Stimulated activated CD4-positive, alpha-beta T cell treated with anti-CD3 and anti-CD28 coated beads, Interleukin-2, amount 100 ng/mL, for 48 hours (primary cell): ENCODE measurements around the gene KIZ.

ENCODE experiments used
- DNase-seq, 2 donors: peaks; one replicate each; pipeline ENCODE4 v3.0.0-alpha.2; 2020

Gene KIZ

DNA sequence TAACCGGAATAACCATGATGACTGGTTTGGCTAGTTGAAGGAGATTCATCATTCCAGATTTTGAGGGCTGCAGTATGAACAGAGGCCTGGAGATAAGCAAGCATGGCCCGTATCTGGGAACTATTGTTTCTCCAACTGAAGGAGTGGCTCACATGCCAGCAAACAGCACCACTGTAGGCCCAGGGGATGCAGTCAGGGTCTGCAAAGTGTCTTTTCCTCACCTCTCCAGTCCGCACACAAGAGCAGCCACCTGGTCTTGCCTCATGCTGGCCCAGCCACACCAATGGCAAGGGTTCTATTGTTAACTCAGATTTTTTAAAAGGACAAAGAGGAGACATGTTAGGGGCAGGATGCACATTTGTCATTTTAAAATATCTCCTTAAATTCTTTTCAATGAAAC lies 55.1 kb downstream of the KIZ start:
- DNase-seq: no peak

DNA sequence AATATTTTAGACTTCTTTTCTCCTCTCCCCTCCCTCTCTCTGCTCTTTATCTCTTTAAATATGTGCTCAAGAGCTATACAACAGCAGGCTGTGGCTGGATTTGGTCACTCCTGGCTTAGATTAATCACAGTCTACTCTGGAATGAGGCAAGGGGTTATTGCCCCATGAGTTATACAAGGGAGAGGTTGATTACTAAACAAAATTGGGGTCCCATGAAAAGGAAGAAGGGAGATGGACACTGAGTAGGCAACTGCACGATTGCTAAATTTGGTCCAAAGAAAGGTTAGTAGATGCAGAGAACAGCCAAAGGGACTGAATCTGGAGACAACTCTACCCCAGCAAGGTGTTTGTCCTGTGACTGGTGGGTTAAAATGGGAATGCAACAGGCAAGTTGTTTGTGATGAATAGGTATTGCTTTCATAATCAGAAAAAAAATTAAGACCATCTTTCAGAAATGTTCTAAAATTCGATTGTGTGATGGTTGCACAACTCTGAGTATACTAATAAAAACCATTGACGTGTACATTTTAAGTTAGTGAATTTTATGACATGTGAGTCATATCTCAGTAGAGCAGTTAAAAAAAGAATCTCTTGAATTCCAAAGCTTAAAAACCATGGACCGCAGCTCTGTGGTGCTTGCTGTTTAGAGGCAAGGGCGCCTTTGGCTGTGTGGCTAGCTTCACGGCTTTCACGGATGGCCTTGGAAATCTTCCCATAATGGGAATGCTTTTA lies 57.1 kb downstream of the KIZ start:
- DNase-seq: no peak

DNA sequence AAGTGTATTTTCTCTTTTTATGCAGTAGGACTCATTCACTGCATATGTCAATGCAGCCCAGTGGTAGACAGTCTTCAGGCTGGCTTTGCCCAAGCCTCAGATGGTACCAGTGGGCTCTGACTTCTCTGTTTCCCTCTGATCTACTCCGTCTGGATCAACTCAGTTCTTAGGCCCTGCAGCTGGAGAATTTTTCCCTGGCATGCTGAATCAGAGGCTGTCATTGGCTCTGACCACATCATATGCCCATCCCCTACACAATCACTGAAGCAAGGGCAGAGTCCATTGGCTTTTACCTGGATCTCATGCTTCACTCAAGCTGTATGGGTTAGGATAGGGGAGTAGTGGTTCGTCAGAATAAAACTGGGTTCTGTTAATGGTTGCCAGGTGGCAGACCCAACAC lies 57.8 kb downstream of the KIZ start:
- DNase-seq: no peak

DNA sequence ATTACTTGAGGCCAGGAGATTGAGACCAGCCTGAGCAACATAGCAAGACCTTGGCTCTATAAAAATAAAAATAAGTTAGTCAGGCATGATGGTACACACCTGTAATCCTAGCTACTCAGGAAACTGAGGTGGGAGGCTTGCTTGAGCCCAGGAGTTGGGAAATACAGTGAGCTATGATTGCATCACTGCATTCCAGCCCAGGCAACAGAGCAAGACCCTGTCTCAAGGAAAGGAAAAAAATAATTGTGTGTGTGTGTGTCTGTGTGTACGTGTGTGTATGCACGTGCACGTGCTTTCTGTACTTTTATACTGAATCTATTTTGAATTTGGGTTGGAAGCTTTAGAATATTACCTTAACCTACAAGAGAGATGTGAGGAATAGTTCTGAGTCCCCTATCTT lies 58.9 kb downstream of the KIZ start:
- DNase-seq: no peak

DNA sequence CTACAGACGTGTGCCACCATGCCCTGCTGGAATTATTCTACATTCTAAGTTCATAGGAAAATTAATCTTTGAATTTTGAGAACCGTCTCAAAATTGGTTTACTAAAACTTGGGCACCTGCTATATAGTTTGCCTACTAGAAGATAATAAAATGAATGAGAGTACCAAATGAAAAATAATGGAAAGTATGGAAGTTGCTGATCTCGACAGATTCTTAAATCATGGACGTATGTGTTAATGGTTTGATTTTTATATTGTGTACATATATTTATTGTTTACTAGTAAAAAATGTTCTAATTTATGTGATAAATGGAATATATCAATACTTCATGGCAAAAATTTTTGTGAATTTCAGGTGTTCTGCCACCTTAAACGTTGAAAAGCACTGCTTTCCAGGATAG lies 60.0 kb downstream of the KIZ start:
- no peak for DNase-seq

DNA sequence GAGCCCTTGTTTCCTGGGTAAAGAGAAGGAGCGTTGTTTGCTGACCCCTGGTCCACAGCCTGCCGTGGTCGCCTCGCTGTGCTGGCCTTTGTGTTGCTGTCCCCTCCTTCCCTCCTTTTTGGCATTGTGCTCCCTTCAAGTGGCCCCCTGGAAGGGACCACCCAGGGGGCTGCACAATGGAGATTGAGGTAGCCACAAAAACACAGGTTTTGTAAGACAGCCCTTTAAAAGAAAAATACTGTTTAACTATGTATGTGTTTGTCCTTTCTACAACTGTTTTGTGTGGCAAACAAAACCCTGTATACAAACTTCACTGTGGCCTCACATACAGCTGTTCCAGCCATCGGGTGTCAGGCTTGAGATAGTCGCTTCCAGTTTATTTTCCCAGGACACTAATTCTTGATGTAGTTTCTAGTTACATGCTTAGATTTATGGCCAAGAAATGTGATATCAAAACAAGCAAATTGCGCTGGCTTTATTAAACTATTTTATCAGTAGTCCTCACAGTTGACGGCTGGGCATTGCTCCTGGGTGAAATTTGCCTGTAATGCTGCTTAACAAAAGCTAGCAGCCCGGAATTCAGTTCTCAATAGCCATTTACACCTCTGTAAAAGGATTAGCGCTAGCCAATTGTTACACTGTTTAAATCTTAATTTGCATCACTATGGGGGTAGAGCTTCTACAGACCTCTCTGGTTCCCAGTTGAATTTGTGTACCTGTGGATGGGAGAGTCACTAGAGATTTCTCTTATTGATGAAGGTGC lies 64.1 kb downstream of the KIZ start:
- no peak for DNase-seq

DNA sequence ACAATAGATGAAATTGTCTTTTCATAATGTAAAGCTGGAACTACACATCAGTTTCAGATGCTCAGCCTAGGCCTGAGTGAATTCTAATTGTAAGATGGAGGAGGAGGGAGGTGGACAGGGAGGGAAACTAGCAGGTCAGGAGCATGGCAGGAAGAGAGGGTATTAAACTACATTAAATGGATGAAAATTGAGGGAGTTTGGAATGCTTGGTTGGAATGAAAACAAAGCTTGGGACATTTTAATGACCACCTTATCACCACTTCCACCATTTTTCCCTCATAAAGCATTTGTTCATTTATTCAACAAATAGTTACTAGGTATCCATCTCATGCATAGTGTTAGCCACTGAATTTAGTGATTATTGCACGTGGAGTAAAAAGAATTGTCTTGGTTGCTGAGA lies 65.0 kb downstream of the KIZ start:
- no peak for DNase-seq

DNA sequence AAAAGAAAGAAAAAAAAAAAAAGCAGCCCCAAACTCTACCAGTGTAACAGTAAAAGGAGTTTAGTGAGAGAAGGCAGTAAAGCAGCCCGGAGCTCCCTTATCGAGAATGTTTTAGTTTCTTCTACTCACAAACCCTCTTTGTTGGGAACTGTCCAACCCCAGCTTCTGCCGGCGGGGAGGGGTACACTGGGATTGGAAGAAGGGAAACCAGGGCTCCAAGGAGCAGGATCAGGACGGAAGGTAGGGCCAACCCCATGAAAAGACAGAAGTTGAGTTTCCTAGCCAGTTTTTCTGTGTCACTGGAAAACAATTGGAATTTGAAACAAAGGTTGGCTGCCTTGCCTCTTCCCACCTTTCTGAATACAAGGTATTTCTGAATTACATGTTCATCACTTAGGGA lies 66.0 kb downstream of the KIZ start:
- DNase-seq: no peak

DNA sequence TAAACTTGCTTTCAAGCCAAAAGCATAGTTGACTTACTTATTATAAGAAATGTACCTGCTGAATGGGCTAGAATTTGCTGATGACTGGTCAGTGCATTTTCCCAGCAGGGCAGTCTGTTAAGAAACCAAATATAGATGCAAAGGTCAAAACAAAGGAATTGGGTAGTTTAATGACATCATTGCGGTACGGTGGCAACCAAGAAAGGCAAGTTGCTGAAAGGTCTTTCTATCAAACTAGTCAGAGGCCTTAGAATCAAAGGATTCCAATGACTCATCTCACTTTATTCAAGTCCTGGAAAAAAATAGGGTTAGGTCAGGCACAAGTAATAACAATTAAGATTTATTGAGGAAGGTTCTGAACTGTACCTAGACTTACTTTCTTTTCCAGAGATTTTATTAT lies 76.4 kb downstream of the KIZ start:
- no peak for DNase-seq

DNA sequence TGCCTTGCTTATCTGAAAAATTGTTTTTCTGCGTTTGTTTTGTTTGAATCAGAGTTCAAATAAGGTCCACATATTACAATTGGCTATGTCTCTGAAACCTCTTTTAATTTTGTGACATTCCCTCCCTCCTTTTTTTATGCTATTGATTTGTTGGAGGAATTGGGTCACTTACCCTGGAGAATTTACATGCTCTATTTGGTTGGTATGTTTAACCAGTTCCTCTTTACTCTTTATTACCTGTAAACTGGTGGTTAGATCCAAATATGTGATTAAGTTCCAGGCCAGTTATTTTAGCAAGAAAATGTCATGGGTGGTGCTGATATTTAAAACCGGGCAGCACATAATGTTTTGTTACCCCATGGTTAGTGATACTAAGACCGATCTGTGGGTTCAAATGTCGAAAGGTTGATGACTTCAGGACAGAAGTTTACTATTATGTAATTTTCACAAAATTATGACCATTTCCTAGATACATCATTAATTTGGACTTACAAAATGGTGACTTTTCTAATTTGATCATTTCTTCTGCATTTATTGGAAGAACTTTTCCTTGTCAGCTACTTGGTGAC lies 77.3 kb downstream of the KIZ start:
- no peak for DNase-seq

DNA sequence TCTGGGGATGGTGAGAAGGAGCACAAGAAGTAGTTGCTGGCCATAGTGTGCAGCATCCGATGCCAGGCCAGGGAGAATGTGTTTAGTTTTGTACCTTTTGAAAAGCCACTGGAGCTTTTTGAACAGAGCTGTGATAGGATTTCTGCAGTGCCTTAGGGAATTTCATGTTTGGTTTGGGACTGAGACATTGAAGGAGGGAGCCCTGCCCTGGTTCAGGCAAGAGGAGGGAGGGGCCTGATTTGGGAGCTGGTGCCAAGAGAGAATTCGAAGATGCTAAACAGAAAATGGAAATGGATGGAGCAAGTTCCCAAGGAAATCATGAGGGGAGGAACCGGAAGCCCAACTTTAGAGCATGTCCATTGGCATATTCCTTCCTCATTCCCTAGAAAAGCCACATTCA lies 80.7 kb downstream of the KIZ start:
- DNase-seq: no peak

DNA sequence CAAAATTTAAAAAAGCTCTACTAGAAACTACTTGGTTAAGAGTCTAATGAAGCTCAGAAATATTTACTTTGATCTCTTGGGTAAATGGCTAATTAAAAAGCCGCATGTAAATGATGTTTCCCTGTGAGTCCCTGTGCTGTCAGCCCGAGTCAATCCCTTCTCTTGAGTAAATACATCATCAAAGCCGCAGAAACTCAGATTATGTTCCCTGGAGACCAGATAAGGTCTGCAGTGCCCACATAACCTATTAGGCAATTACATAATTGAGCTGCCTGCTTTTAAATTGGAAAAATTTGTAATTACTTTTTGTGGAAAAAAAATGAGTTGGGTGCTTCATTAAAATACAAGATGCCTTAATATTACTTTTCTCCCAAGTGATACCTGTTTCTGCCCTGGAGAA lies 83.1 kb downstream of the KIZ start:
- no peak for DNase-seq

DNA sequence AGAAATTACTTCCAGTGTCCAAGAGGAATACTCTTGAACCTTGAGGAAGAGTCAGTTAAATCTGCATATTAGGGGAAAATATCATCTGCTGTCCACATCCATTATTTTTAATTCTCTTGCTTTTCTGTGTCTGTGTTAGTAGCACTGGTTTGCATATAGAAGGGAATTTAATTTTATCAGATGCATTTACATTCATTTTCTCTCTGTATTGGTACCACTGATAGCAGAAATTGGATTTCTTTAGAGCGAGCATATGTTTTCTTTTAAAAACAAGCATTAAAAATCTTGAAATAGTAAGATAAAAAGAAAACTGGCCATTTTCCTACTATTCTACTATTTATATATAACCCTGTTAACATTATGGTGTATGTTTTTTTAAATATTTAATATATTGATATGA lies 83.8 kb downstream of the KIZ start:
- DNase-seq: no peak

DNA sequence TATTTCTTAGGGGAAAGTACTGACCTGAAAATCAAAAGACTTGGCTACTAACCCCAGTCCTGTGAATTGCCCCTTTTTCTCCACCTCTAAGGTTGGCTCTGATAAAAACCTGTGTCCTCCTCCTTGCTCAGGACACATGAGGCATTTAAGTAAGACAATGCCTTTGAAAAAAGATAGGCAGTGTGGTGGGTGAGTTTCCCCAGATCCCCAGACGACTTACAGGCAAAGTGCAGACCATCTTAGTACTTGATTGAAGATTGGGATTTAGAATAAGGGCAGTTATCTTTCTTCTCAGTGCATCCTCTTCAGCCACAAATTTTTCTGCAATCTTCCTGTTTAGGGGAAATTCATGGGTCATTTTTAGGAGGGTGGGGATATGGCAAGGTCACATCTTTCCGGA lies 87.8 kb downstream of the KIZ start:
- DNase-seq: no peak

DNA sequence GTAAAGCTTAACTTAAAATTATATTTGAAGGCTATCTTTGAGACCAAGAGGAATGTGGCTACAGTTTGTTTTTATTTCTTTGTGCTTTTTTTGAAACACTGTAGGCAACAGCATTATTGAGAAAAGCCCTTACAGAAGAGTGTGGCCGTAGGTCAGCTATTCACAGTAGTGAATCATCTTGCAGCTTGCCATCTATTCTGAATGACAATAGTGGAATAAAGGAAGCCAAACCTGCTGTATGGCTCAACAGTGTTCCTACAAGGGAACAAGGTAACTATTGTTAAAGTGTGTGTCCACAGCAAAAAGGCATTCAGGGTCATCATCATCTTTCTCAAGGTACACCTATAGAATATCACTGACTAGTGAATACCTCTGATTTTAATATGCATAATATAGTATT lies 88.5 kb downstream of the KIZ start:
- no peak for DNase-seq

DNA sequence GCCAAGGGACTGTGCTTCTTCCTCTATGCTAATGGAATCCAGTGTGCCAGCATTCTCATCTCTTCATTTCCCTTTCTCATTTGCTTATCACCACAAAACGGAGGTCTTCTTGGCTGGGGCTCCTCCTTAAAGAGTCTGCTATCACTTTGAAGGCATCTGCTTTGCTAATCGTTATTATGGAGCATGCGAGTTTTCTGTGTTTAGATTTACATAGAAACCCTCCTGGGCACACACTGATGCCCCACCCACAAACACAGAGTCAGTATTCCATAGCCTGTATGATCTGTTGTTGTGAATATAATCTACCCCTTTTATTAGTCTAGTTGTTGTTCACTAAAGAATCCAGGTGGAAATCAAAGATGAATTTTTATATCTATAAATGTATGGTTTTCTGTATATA lies 93.8 kb downstream of the KIZ start:
- DNase-seq: no peak

DNA sequence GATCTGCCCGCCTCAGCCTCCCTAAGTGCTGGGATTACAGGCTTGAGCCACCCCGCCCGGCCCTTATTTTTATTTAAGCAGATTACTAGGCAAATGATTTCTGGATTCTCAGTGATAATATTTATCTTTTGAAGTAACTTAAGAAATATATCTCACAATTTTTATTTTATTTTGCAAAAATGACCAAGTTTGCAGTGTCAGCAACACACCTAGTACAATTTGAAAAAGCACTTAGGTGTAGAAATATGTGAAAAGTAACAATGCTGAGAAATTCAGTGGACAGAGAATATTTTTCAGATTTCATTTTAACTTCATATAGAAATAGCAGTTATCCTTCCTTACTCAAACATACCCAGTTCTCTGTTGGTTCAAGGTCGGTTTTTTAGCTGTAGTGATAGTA lies 98.3 kb downstream of the KIZ start:
- no peak for DNase-seq

DNA sequence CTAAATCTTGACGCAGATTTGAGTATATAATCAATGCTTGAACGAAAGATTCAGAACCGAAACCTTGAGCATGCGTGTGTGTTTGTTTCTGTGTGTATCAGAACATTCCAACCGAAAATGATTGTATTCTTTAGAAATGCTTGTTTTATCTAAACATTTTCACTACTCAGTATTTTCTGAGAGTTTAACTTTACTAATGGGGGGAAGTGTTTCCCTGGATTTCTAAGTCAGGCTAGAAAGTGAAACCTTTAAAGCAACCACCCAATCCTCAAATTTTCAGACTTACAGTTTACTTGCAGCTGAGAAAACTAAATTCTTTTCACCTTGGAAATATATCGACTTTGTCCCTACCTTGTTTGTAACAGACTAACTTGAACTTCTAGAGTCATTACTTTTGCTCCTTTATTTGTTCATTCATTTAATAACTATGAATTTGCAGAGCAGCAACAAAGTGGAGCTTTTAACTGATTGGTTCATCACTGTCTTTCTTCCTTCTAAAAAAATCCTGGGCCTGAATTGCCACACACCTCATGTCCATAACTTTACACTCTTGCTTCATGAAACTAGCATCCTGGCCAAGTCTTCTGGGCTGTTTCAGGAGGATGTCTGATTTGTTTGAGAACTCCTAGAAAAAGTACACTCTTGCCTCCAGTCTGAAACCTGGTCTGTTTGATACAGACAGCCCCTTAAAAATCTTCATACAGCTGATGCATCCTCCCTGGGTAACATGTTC lies 99.5 kb downstream of the KIZ start:
- DNase-seq: no peak

DNA sequence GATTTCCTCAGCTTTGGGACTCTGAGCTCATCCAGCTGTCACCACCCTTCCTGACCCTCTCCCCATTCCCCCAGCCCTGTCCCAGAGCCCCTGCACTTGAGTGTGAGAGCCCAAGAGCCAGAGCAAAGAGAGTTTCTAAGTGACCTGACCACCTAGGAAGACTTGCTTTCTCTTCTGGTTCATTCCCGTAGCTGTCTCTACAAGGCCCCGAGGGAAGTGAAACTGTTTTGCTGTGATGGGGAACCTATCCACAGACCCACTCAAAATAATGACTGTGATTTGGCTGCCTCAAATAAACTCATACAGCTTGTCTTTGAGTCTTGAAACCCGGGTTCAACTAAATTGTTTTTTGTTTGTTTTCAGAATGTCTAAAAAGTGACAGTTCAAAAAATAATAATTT lies 102.6 kb downstream of the KIZ start:
- no peak for DNase-seq

DNA sequence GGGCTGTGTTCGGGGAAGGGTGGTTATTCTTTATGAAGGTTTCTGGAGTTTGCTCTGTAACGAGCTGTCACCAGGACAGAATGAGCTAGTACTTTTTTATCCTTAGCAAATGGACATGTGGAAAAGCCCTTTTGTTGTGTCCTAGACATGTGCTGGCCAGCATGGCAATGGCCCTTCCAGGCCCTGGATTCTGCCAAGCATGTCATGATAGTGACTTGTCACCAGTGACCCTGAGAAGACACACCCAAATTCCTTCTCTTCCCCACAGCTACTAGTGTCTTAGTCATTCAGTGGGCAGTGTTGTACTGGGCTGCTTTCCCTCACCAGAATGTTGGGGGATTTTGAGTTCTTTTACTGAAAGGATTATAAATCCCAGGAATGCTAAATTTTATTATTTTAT lies 103.3 kb downstream of the KIZ start:
- DNase-seq: no peak

DNA sequence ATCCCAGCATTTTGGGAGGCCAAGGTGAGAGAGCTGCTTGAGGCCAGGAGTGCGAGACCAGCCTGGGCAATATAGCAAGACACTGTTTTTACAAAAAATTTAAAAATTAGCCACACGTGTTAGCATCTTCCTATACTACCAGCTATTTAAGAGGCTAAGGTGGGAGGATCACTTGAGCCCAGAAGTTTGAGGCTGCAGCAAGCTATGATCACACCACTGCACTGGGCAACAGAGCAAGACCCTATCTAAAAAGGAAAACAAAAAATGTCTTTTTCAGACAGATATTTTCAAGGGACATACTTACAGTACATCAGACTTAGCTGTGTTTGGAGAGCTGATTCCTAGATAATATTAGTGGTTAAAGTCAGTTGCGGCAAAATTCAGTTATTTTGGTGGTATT lies 104.3 kb downstream of the KIZ start:
- DNase-seq: no peak

DNA sequence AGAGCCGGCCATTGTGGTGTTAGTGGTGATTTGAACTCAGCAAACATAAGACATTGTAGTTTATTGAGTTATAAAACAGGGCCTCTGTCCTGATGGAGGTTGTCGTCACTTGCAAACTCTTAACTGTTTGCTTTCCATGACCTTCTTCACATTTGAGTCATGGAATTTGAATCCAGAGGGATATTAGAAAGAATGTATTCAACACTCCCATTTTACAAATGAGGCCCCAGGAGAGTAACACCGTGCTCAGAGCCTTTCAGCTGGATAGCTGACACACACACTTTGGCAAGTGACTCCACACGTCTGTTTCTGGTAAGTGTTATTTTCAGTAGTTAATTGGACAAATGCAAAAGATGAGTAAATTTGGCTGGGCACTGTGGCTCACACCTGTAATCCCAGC lies 104.8 kb downstream of the KIZ start:
- DNase-seq: no peak

DNA sequence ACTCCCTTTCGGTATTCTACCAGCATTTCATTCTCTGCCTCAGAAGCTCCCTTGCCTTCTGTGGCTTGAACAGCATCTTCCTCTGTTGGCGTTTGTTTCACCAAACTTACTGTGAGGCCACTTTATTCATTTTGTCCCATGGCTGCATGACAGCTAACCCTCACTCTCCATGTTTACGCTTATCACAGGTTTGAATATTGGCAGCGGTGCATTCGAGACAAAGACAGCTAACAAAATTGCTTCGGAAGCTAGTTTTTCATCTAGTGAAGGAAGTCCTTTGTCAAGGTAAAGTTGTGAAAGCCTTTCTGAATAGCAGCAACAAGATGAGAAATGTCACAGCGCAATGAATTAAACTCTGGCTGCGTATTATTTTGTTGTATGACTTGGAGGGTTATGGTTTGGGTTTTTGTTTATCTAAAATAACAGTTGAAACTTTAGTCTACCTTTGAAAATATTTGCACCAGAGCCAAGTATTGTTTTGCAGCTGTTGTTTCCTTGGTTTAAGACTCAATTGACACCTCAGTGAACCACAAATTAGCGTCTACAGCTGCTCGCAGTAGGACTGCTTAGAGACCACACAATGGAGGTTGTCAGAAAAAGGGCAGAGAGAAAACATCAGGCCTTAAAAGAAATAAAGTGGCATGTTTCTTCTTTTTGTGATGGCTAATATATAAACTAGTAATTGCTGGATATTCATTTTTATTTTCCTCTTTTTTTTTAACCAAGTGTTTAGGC lies 106.8 kb downstream of the KIZ start:
- no peak for DNase-seq
